Neuronal stem cell (in vitro differentiated cells): ENCODE results near the gene HYLS1.
"Not testable (repeated sequence)": the region's sequence is repeated elsewhere in the genome, so short reads cannot be mapped to it uniquely, and the experiment has no call there.

Experiments
- DNase-seq: peaks from one replicate; pipeline ENCODE4 v3.0.0-alpha.2; 2013; ENCODE audit warnings: low spot score
- H2AFZ ChIP-seq: one replicate; pipeline ENCODE4 v1.6.1; 2013; ENCODE audit warnings: mild to moderate bottlenecking, low read length, inconsistent platforms
- H2AK5ac ChIP-seq: 2 replicates; pipeline ENCODE4 v1.6.1; 2013; ENCODE audit warnings: low read depth, mild to moderate bottlenecking, inconsistent platforms, low read length, moderate library complexity, mixed read lengths
- H2BK120ac ChIP-seq: 2 replicates; pipeline ENCODE4 v1.6.1; 2013; ENCODE audit warnings: low read depth, mild to moderate bottlenecking, inconsistent platforms, low read length, moderate library complexity, mixed read lengths
- H2BK12ac ChIP-seq: one replicate; pipeline ENCODE4 v1.6.1; 2013; ENCODE audit warnings: low read length, inconsistent platforms
- H2BK15ac ChIP-seq: 2 replicates; pipeline ENCODE4 v1.6.1; 2013; ENCODE audit warnings: mild to moderate bottlenecking, low read length, inconsistent platforms, mixed read lengths
- H2BK5ac ChIP-seq: one replicate; pipeline ENCODE4 v1.6.1; 2013; ENCODE audit warnings: inconsistent platforms, mild to moderate bottlenecking, low read length, moderate library complexity
- H3K14ac ChIP-seq: one replicate; pipeline ENCODE4 v1.6.1; 2013; ENCODE audit warnings: low read length, inconsistent platforms
- H3K18ac ChIP-seq: 2 replicates; pipeline ENCODE4 v1.6.1; 2013; ENCODE audit warnings: low read length, inconsistent platforms
- H3K23ac ChIP-seq: 2 replicates; pipeline ENCODE4 v1.6.1; 2013; ENCODE audit warnings: low read depth, mild to moderate bottlenecking, mixed read lengths, low read length, inconsistent platforms; ENCODE audit not compliant: poor library complexity
- H3K27ac ChIP-seq: replicated peaks from 3 replicates; pipeline ENCODE4 v1.5.1; 2013; ENCODE audit warnings: low read length, inconsistent platforms
- H3K27me3 ChIP-seq, 3 experiments: 2 replicates each; pipeline ENCODE4 v1.6.1; 2013; ENCODE audit warnings: low read length in 3 of 3, mild to moderate bottlenecking in 2 of 3, inconsistent platforms in 1 of 3, low read depth in 1 of 3, mixed read lengths in 1 of 3, moderate library complexity in 1 of 3; ENCODE audit not compliant: control insufficient read depth in 3 of 3, insufficient read depth in 3 of 3
- H3K36me3 ChIP-seq, 2 donors: replicated peaks in 1 of 2; 2 replicates each; pipeline ENCODE4 v1.6.1; 2013; ENCODE audit warnings: low read length in 2 of 2; ENCODE audit not compliant: control insufficient read depth in 2 of 2, insufficient read depth in 2 of 2
- H3K4ac ChIP-seq: 2 replicates; pipeline ENCODE4 v1.6.1; 2013; ENCODE audit warnings: inconsistent platforms, mild to moderate bottlenecking, low read length, moderate library complexity
- H3K4me1 ChIP-seq, 2 donors: 1 replicate in 1 of 2; 2 replicates in 1 of 2; pipeline ENCODE4 v1.6.1; 2013; ENCODE audit warnings: low read length in 2 of 2, low read depth in 1 of 2; ENCODE audit not compliant: control insufficient read depth in 2 of 2, insufficient read depth in 1 of 2
- H3K4me2 ChIP-seq: one replicate; pipeline ENCODE4 v1.6.1; 2013; ENCODE audit warnings: mild to moderate bottlenecking, low read length, inconsistent platforms; ENCODE audit not compliant: insufficient read depth, poor library complexity, severe bottlenecking
- H3K4me3 ChIP-seq, 2 donors: 2 replicates each; pipeline ENCODE4 v1.5.1; 2013; ENCODE audit warnings: low read length in 2 of 2, mild to moderate bottlenecking in 2 of 2, inconsistent platforms in 1 of 2, moderate library complexity in 1 of 2
- H3K79me1 ChIP-seq: one replicate; pipeline ENCODE4 v1.6.1; 2013; ENCODE audit warnings: low read depth, mild to moderate bottlenecking, inconsistent platforms, low read length, moderate library complexity
- H3K9ac ChIP-seq: one replicate; pipeline ENCODE4 v1.6.1; 2013; ENCODE audit warnings: mild to moderate bottlenecking, low read depth, low read length, inconsistent platforms; ENCODE audit not compliant: poor library complexity
- H3K9me3 ChIP-seq, 2 donors: replicated peaks in 1 of 2; 2 replicates each; pipeline versions ENCODE3 to v1.6.1; 2013; ENCODE audit warnings: low read length in 2 of 2, mild to moderate bottlenecking in 2 of 2, inconsistent platforms in 1 of 2, low read depth in 1 of 2, mixed read lengths in 1 of 2, moderate library complexity in 1 of 2; ENCODE audit not compliant: control insufficient read depth in 2 of 2, insufficient read depth in 1 of 2
- H4K8ac ChIP-seq: one replicate; pipeline ENCODE4 v1.6.1; 2013; ENCODE audit warnings: low read depth, mild to moderate bottlenecking, inconsistent platforms, low read length, moderate library complexity
- H4K91ac ChIP-seq: one replicate; pipeline ENCODE4 v1.6.1; 2013; ENCODE audit warnings: low read length, low read depth, mild to moderate bottlenecking, inconsistent platforms; ENCODE audit not compliant: poor library complexity
- WGBS, 2 donors: extraction: QIAGEN DNeasy Blood & Tissue Kit; methylation state at CpG; one replicate each; pipeline ENCODE4 v1.1.7; 2013; ENCODE audit warnings: missing lambda C conversion rate in 2 of 2, mixed read lengths in 1 of 2; ENCODE audit not compliant: insufficient read length in 2 of 2, insufficient replicate concordance in 1 of 2; ENCODE audit errors: extremely low coverage in 2 of 2; 5-methylcytosine and 5-hydroxymethylcytosine counted together

The HYLS1 gene

GRCh38 chr11:125857670-125858069, 29.8 kb upstream of the HYLS1 start:
- DNase-seq, H2AFZ ChIP-seq, H4K91ac ChIP-seq, H3K9ac ChIP-seq, H2BK120ac ChIP-seq, H3K18ac ChIP-seq, H3K14ac ChIP-seq, H3K23ac ChIP-seq, H3K79me1 ChIP-seq, H3K4ac ChIP-seq, H2BK12ac ChIP-seq, H3K9me3 ChIP-seq, H4K8ac ChIP-seq, H2AK5ac ChIP-seq, H2BK5ac ChIP-seq, H3K27ac ChIP-seq, H3K4me2 ChIP-seq, H3K4me1 ChIP-seq, H3K27me3 ChIP-seq, H3K4me3 ChIP-seq, H3K36me3 ChIP-seq, H2BK15ac ChIP-seq: not testable (repeated sequence)
- WGBS, 2 donors, result no CpG with 5 or more reads among the region's 9 CpGs

- H4K8ac ChIP-seq, H3K79me1 ChIP-seq, H3K9me3 ChIP-seq, H3K4me1 ChIP-seq, H3K18ac ChIP-seq, H3K9ac ChIP-seq, H2AK5ac ChIP-seq, H3K14ac ChIP-seq, H2AFZ ChIP-seq, H4K91ac ChIP-seq, DNase-seq, H3K27me3 ChIP-seq, H3K4ac ChIP-seq, H2BK120ac ChIP-seq, H3K27ac ChIP-seq, H2BK12ac ChIP-seq, H3K4me2 ChIP-seq, H3K36me3 ChIP-seq, H3K4me3 ChIP-seq, H2BK15ac ChIP-seq, H3K23ac ChIP-seq, H2BK5ac ChIP-seq: not testable (repeated sequence)
- WGBS, 2 donors, result no CpG with 5 or more reads among the region's 33 CpGs
Measured at GRCh38 chr11:125862786-125863185, 24.7 kb upstream of the HYLS1 start.

- not testable (repeated sequence) for H3K4me2 ChIP-seq, H2AK5ac ChIP-seq, DNase-seq
Measured at GRCh38 chr11:125865354-125865753, 22.1 kb upstream of the HYLS1 start.

GRCh38 chr11:125869521-125869920, 17.9 kb upstream of the HYLS1 start:
- Histone ChIP-seq H3K4me1 (peaks cover 0 to 4% of the 10 kb centered on the region in 2 donors), H2BK120ac (no peak overlapping the region), H4K91ac (no peak overlapping the region), H3K27me3 (no peaks in the 10 kb centered on the region), H2BK5ac (no peak overlapping the region), H3K27ac (no peak overlapping the region), H2AK5ac (no peak overlapping the region), H3K36me3 (no peaks in the 10 kb centered on the region), H3K9me3 (peaks cover 1 to 6% of the 10 kb centered on the region in 2 donors), H3K14ac (no peak overlapping the region), H3K23ac (no peak overlapping the region), H3K9ac (no peak overlapping the region), H3K4ac (no peak overlapping the region), H3K4me2 (no peak overlapping the region), H2AFZ (no peak overlapping the region), H2BK12ac (no peak overlapping the region), H3K4me3 (no peak overlapping the region), H4K8ac (no peak overlapping the region), H3K79me1 (no peaks in the 10 kb centered on the region), H2BK15ac (no peak overlapping the region), H3K18ac (no peak overlapping the region)
- no CpG with 5 or more reads among the region's 2 CpGs for WGBS, 2 donors
- DNase-seq, result no peak

More at GRCh38 chr11:125865354-125865753, 22.1 kb upstream of the HYLS1 start:
- H3K23ac ChIP-seq, H2AFZ ChIP-seq, H3K79me1 ChIP-seq, H3K4me1 ChIP-seq, H3K36me3 ChIP-seq, H3K27ac ChIP-seq, H2BK5ac ChIP-seq, H2BK15ac ChIP-seq, H4K91ac ChIP-seq, H3K14ac ChIP-seq, H3K27me3 ChIP-seq, H3K18ac ChIP-seq, H2BK12ac ChIP-seq, H2BK120ac ChIP-seq, H3K4me3 ChIP-seq, H4K8ac ChIP-seq, H3K9me3 ChIP-seq, H3K4ac ChIP-seq, H3K9ac ChIP-seq: not testable (repeated sequence)
- WGBS, 2 donors, result no CpG with 5 or more reads among the region's 4 CpGs
